Vagina (tissue), 2 donors: ENCODE results near the gene MYZAP.

Source experiments
- POLR2A ChIP-seq, 2 donors: fragments of 450-650 bp; IDR thresholded peaks; one replicate each; pipeline ENCODE4 v1.6.1; 2017; ENCODE audit warnings: antibody characterized with exemption in 2 of 2, mild to moderate bottlenecking in 2 of 2, moderate library complexity in 2 of 2
- TF ChIP-seq, protein P1 (sequence below), 3 experiments: fragments of 450-650 bp in 2 of 3; fragments of 200-600 bp in 1 of 3; sonication (generic) in 1 of 3; IDR thresholded peaks; one replicate each; pipeline ENCODE4 v1.5.1; 2017 to 2019; ENCODE audit warnings: antibody characterized with exemption in 3 of 3, mild to moderate bottlenecking in 2 of 3, moderate library complexity in 2 of 3

DNA sequence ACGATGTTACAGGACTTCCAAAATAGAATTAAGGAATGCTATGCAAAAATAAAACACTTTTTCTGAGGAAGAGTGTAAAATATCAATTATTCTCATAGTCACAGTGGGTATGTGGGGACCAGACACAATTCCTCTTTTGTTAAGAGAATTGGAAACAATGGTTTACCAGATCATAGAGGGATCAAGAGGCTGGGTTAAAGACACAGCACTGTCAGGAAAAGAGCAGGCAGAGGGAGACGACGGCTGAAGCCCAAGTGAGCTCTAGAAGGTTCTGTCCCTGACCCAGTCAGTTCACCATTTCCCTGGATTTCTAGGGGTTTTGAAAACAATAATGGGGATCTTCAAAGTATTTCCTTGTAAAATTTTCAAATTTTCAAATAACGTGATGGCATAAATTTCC, 60.8 kb downstream of the MYZAP start:
- TF ChIP-seq, protein P1, sequence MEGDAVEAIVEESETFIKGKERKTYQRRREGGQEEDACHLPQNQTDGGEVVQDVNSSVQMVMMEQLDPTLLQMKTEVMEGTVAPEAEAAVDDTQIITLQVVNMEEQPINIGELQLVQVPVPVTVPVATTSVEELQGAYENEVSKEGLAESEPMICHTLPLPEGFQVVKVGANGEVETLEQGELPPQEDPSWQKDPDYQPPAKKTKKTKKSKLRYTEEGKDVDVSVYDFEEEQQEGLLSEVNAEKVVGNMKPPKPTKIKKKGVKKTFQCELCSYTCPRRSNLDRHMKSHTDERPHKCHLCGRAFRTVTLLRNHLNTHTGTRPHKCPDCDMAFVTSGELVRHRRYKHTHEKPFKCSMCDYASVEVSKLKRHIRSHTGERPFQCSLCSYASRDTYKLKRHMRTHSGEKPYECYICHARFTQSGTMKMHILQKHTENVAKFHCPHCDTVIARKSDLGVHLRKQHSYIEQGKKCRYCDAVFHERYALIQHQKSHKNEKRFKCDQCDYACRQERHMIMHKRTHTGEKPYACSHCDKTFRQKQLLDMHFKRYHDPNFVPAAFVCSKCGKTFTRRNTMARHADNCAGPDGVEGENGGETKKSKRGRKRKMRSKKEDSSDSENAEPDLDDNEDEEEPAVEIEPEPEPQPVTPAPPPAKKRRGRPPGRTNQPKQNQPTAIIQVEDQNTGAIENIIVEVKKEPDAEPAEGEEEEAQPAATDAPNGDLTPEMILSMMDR (IDR thresholded peaks at IDR 0.05) = no peak
- TF ChIP-seq POLR2A (IDR thresholded peaks at IDR 0.05) = no peak
